ENCODE results near the gene FOXP4. TPM values are rescaled to one million over a fixed set of nuclear protein-coding genes. Genes with fewer than 3 reads are reported as not detected.

FOXP4 gene
- total RNA-seq, 1 donor from 2014 or later = 22.4 TPM

GRCh38 chr6:41599852-41600445, 53.8 kb downstream of the FOXP4 start:
- Histone ChIP-seq H3K4me3 (ENCODE audit: low read depth, low read length) (no peak overlapping the region), H3K36me3 (ENCODE audit: control insufficient read depth, insufficient read depth, low read length) (no peaks in the 10 kb centered on the region), H3K27me3 (ENCODE audit: control insufficient read depth, insufficient read depth, low read length) (no peaks in the 10 kb centered on the region)
- DNase-seq (ENCODE audit: low read depth) = no peak
- TF ChIP-seq CTCF (IDR thresholded peaks at IDR 0.05; ENCODE audit: insufficient read depth, low read length, poor library complexity, severe bottlenecking) = no peak

- no peak for TF ChIP-seq CTCF (IDR thresholded peaks at IDR 0.05; ENCODE audit: insufficient read depth, low read length, poor library complexity, severe bottlenecking)
- no peak overlapping the region for H3K4me3 ChIP-seq (ENCODE audit: low read depth, low read length)
Observed at GRCh38 chr6:41600499-41601247, 54.5 kb downstream of the FOXP4 start.

GRCh38 chr6:41601248-41601549, 55.0 kb downstream of the FOXP4 start:
- Histone ChIP-seq H3K36me3 (ENCODE audit: control insufficient read depth, insufficient read depth, low read length) (no peaks in the 10 kb centered on the region), H3K4me3 (ENCODE audit: low read depth, low read length) (no peak overlapping the region), H3K27me3 (ENCODE audit: control insufficient read depth, insufficient read depth, low read length) (no peaks in the 10 kb centered on the region)
- DNase-seq (ENCODE audit: low read depth) = no peak
- no peak for TF ChIP-seq CTCF (IDR thresholded peaks at IDR 0.05; ENCODE audit: insufficient read depth, low read length, poor library complexity, severe bottlenecking)

More at GRCh38 chr6:41600499-41601247, 54.5 kb downstream of the FOXP4 start:
- Histone ChIP-seq H3K36me3 (ENCODE audit: control insufficient read depth, insufficient read depth, low read length) (no peaks in the 10 kb centered on the region), H3K27me3 (ENCODE audit: control insufficient read depth, insufficient read depth, low read length) (no peaks in the 10 kb centered on the region)
- DNase-seq (ENCODE audit: low read depth) = no peak

GRCh38 chr6:41602422-41602743, 56.2 kb downstream of the FOXP4 start:
- Histone ChIP-seq H3K27me3 (ENCODE audit: control insufficient read depth, insufficient read depth, low read length) (no peaks in the 10 kb centered on the region), H3K4me3 (ENCODE audit: low read depth, low read length) (no peak overlapping the region), H3K36me3 (ENCODE audit: control insufficient read depth, insufficient read depth, low read length) (no peaks in the 10 kb centered on the region)
- no peak for DNase-seq (ENCODE audit: low read depth)
- no peak for TF ChIP-seq CTCF (IDR thresholded peaks at IDR 0.05; ENCODE audit: insufficient read depth, low read length, poor library complexity, severe bottlenecking)

GRCh38 chr6:41602864-41603608, 56.9 kb downstream of the FOXP4 start:
- no peaks in the 10 kb centered on the region for H3K27me3 ChIP-seq (ENCODE audit: control insufficient read depth, insufficient read depth, low read length)
- no peaks in the 10 kb centered on the region for H3K36me3 ChIP-seq (ENCODE audit: control insufficient read depth, insufficient read depth, low read length)
- DNase-seq (ENCODE audit: low read depth) = peak; percentile 41
- peak; percentile 90 for TF ChIP-seq CTCF (IDR thresholded peaks at IDR 0.05; ENCODE audit: insufficient read depth, low read length, poor library complexity, severe bottlenecking)
- H3K4me3 ChIP-seq (ENCODE audit: low read depth, low read length) = no peak overlapping the region
